H1 (cell line): Measurements from ENCODE around the gene UCKL1. TPM values are rescaled to one million over a fixed set of nuclear protein-coding genes. Genes with fewer than 3 reads are reported as not detected.

Experiments used
- BACH1 ChIP-seq: IDR thresholded peaks from 2 replicates; pipeline ENCODE4 v1.6.1; 2012; ENCODE audit warnings: low read length, improper control_type of control experiment
- CBX5 ChIP-seq: fragments of 300-800, 300-1000 bp; sonication (generic); IDR thresholded peaks from 2 replicates; pipeline ENCODE4 v1.7.1; 2016; ENCODE audit warnings: antibody characterized with exemption, low read length, low read depth
- FOSL1 ChIP-seq: IDR thresholded peaks from 2 replicates; pipeline ENCODE4 v1.6.1; 2011; ENCODE audit warnings: mild to moderate bottlenecking, low read depth, low read length, moderate library complexity; ENCODE audit not compliant: insufficient read depth
- POLR2A ChIP-seq, 2 experiments: IDR thresholded peaks; 1 replicate in 1 of 2; 2 replicates in 1 of 2; pipeline ENCODE4 v1.6.1; 2011; ENCODE audit warnings: low read depth in 2 of 2, low read length in 2 of 2, mild to moderate bottlenecking in 2 of 2; ENCODE audit errors: control extremely low read depth in 1 of 2
- SAP30 ChIP-seq: fragments of 300-600 bp; sonication (generic); IDR thresholded peaks from 2 replicates; pipeline ENCODE4 v1.7.1; 2012; ENCODE audit warnings: low read length, moderate library complexity, mild to moderate bottlenecking, inconsistent platforms; ENCODE audit not compliant: insufficient read depth, insufficient replicate concordance
- polyA plus RNA-seq, 7 experiments: library from polyadenylated mRNA; depleted of rRNA in 3 of 7; stranded (reverse) in 5 of 7; unstranded in 2 of 7; fragments of >200 nt in 5 of 7; fragments of 200-250 nt in 2 of 7; gene quantifications; 1 replicate in 5 of 7; 2 replicates in 1 of 7; 4 replicates in 1 of 7; pipeline versions ENCODE4 v1.2.1 to v1.2.3, GENCODE V29; 2011 to 2013; ENCODE audit warnings: missing spikeins in 2 of 7, mixed read lengths in 2 of 7
- total RNA-seq: library from RNA; stranded (reverse); fragmentation: NEBNext Ultra II Directional; extraction: Animal tissue kit (Norgen Biotek cat#: 25700); gene quantifications from 2 replicates; pipeline ENCODE4 v1.2.1, GENCODE V29; 2021

Gene UCKL1
- total and polyA plus RNA-seq, 2 of the 8 experiments (the other 6 are each of a cell fraction or from before 2014, with no cell fraction given) = 36.5 to 91.2 TPM

- TF ChIP-seq POLR2A (IDR thresholded peaks at IDR 0.05; ENCODE audit: control extremely low read depth in 1 of 2, low read depth in 2 of 2, low read length in 2 of 2) (peak in 1 of 2 experiments; percentile 85; a peak in 2 of 3 replicates), FOSL1 (no peak), CBX5 (no peak), SAP30 (peak; percentile 39), BACH1 (no peak)
Measured at GRCh38 chr20:63957004-63957689, 931 bp upstream of the UCKL1 start (continued).
